Ishikawa (cell line): ENCODE measurements around the gene PLIN4.

Experiments
- CEBPB ChIP-seq: IDR thresholded peaks from 2 replicates; pipeline ENCODE4 v1.6.1; 2012
- EP300 ChIP-seq: IDR thresholded peaks from 2 replicates; pipeline ENCODE4 v1.6.1; 2012; ENCODE audit warnings: borderline replicate concordance
- MAX ChIP-seq: IDR thresholded peaks from 2 replicates; pipeline ENCODE4 v1.6.1; 2012
- RAD21 ChIP-seq: IDR thresholded peaks from 2 replicates; pipeline ENCODE4 v1.6.1; 2012; ENCODE audit warnings: low read depth
- REST ChIP-seq: IDR thresholded peaks from 2 replicates; pipeline ENCODE4 v1.6.1; 2012; ENCODE audit warnings: low read depth, mild to moderate bottlenecking
- TCF12 ChIP-seq: IDR thresholded peaks from 2 replicates; pipeline ENCODE4 v1.6.1; 2012; ENCODE audit warnings: low read depth
- USF1 ChIP-seq: IDR thresholded peaks from 2 replicates; pipeline ENCODE4 v1.6.1; 2012
- YY1 ChIP-seq: IDR thresholded peaks from 2 replicates; pipeline ENCODE4 v1.6.1; 2012; ENCODE audit warnings: low read depth

- no peak for TF ChIP-seq CEBPB
- TF ChIP-seq USF1: no peak
- TF ChIP-seq EP300: no peak
- no peak for TF ChIP-seq RAD21
- TF ChIP-seq MAX: no peak
- no peak for TF ChIP-seq TCF12
- no peak for TF ChIP-seq REST
- no peak for TF ChIP-seq YY1
Observed at GRCh38 chr19:4538601-4538954, 20.3 kb upstream of the PLIN4 start.
